Measurements from ENCODE around the gene ORC3. TPM values are rescaled to one million over a fixed set of nuclear protein-coding genes. Genes with fewer than 3 reads are reported as not detected.

Gene ORC3
- polyA plus RNA-seq, 1 donor (not counting 4 experiments of a cell fraction or from before 2014, with no cell fraction given): 37.4 TPM

GRCh38 chr6:87628881-87629280 lies 38.9 kb downstream of the ORC3 start:
- FAIRE-seq (no peak), DNase-seq (ENCODE audit: low read depth, low spot score) (no peak)
- no peak overlapping the region for H3K27ac ChIP-seq (ENCODE audit: control insufficient read depth, insufficient read depth, low read length)
- H3K79me2 ChIP-seq (ENCODE audit: control insufficient read depth, insufficient read depth, low read length): no peaks in the 10 kb centered on the region
- no peaks in the 10 kb centered on the region for H3K36me3 ChIP-seq (ENCODE audit: control insufficient read depth in 2 of 2, extremely low read depth in 1 of 2, insufficient read depth in 2 of 2, low read length in 2 of 2)
- H3K4me3 ChIP-seq (ENCODE audit: control insufficient read depth in 2 of 3, extremely low read depth in 1 of 3, insufficient read depth in 2 of 3, low read depth in 1 of 3, low read length in 3 of 3): no peak overlapping the region
- no peak overlapping the region for H3K9ac ChIP-seq (ENCODE audit: control insufficient read depth, extremely low read depth, insufficient read depth, low read length)
- no peaks in the 10 kb centered on the region for H3K9me3 ChIP-seq (ENCODE audit: control insufficient read depth, low read depth, low read length)
- no peaks in the 10 kb centered on the region for H4K20me1 ChIP-seq (ENCODE audit: control insufficient read depth, extremely low read depth, insufficient read depth, low read length)
- no peaks in the 10 kb centered on the region for H3K27me3 ChIP-seq (ENCODE audit: control insufficient read depth, extremely low read depth, insufficient read depth, low read length)
- no peak for TF ChIP-seq CTCF (optimal IDR thresholded peaks at IDR 0.05 in 1 of 3, IDR thresholded peaks at IDR 0.05 in 1 of 3, conservative IDR thresholded peaks at IDR 0.05 in 1 of 3; ENCODE audit: extremely low read depth in 1 of 3, insufficient read depth in 2 of 3, low read length in 3 of 3)
- TF ChIP-seq EZH2 (IDR thresholded peaks at IDR 0.05; ENCODE audit: low read length): no peak
- H3K4me1 ChIP-seq (ENCODE audit: control insufficient read depth, extremely low read depth, insufficient read depth, low read length): no peaks in the 10 kb centered on the region
- dilution Hi-C loops (cut with MboI; ENCODE audit: extremely low pct_ligation_motif_present, low sequenced_read_pairs): no loop called here
- H3K9me1 ChIP-seq (ENCODE audit: control insufficient read depth, extremely low read depth, insufficient read depth, low read length): no peaks in the 10 kb centered on the region
- H2AFZ ChIP-seq (ENCODE audit: control insufficient read depth, low read length): no peak overlapping the region
- H3K4me2 ChIP-seq (ENCODE audit: control insufficient read depth, extremely low read depth, insufficient read depth, low read depth, low read length): no peak overlapping the region

- Histone ChIP-seq H4K20me1 (ENCODE audit: control insufficient read depth, extremely low read depth, insufficient read depth, low read length) (no peaks in the 10 kb centered on the region), H3K79me2 (ENCODE audit: control insufficient read depth, insufficient read depth, low read length) (no peaks in the 10 kb centered on the region), H3K36me3 (ENCODE audit: control insufficient read depth in 2 of 2, extremely low read depth in 1 of 2, insufficient read depth in 2 of 2, low read length in 2 of 2) (no peaks in the 10 kb centered on the region), H3K9ac (ENCODE audit: control insufficient read depth, extremely low read depth, insufficient read depth, low read length) (no peak overlapping the region), H3K4me2 (ENCODE audit: control insufficient read depth, extremely low read depth, insufficient read depth, low read depth, low read length) (no peak overlapping the region), H3K27ac (ENCODE audit: control insufficient read depth, insufficient read depth, low read length) (no peak overlapping the region), H3K9me3 (ENCODE audit: control insufficient read depth, low read depth, low read length) (no peaks in the 10 kb centered on the region), H3K9me1 (ENCODE audit: control insufficient read depth, extremely low read depth, insufficient read depth, low read length) (no peaks in the 10 kb centered on the region), H3K4me1 (ENCODE audit: control insufficient read depth, extremely low read depth, insufficient read depth, low read length) (no peaks in the 10 kb centered on the region), H3K4me3 (ENCODE audit: control insufficient read depth in 2 of 3, extremely low read depth in 1 of 3, insufficient read depth in 2 of 3, low read depth in 1 of 3, low read length in 3 of 3) (no peak overlapping the region), H3K27me3 (ENCODE audit: control insufficient read depth, extremely low read depth, insufficient read depth, low read length) (no peaks in the 10 kb centered on the region), H2AFZ (ENCODE audit: control insufficient read depth, low read length) (no peak overlapping the region)
- dilution Hi-C loops (cut with MboI; ENCODE audit: extremely low pct_ligation_motif_present, low sequenced_read_pairs): no loop called here
- no peak for TF ChIP-seq CTCF (optimal IDR thresholded peaks at IDR 0.05 in 1 of 3, IDR thresholded peaks at IDR 0.05 in 1 of 3, conservative IDR thresholded peaks at IDR 0.05 in 1 of 3; ENCODE audit: extremely low read depth in 1 of 3, insufficient read depth in 2 of 3, low read length in 3 of 3)
- no peak for TF ChIP-seq EZH2 (IDR thresholded peaks at IDR 0.05; ENCODE audit: low read length)
- DNase-seq (ENCODE audit: low read depth, low spot score) (no peak), FAIRE-seq (no peak)
Measured at GRCh38 chr6:87630746-87631145, 40.8 kb downstream of the ORC3 start.

All from keratinocyte (primary cell).